BJ (cell line): Measurements from ENCODE around the gene RCCD1. TPM values are rescaled to one million over a fixed set of nuclear protein-coding genes. Genes with fewer than 3 reads are reported as not detected.
"Not testable (repeated sequence)": the region's sequence is repeated elsewhere in the genome, so short reads cannot be mapped to it uniquely, and the experiment has no call there.

Experiments
- CTCF ChIA-PET: fragments of 350-600 bp; formaldehyde crosslinking; extraction: SDS; loops from one replicate; lab custom pipeline; 2021; ENCODE audit warnings: antibody characterized with exemption, inconsistent platforms; lab: Yijun Ruan, JAX
- POLR2A ChIA-PET: fragments of 300-600 bp; sonication (Branson Sonifier 250); formaldehyde crosslinking; extraction: SDS; loops from one replicate; lab custom pipeline; 2021; ENCODE audit warnings: antibody characterized with exemption; lab: Charles Lee
- DNase-seq: peaks from one replicate; pipeline ENCODE4 v3.0.0-alpha.2; 2011; ENCODE audit warnings: low read depth
- H3K27me3 ChIP-seq: 2 replicates; pipeline ENCODE4 v1.6.0; 2011; ENCODE audit warnings: low read length; ENCODE audit not compliant: control insufficient read depth, insufficient read depth
- H3K36me3 ChIP-seq: 2 replicates; pipeline ENCODE4 v1.5.1; 2011; ENCODE audit warnings: low read length; ENCODE audit not compliant: control insufficient read depth, insufficient read depth
- H3K4me3 ChIP-seq: 2 replicates; pipeline ENCODE4 v1.5.1; 2011; ENCODE audit warnings: low read depth, mild to moderate bottlenecking, control low read depth, low read length
- CTCF ChIP-seq: IDR thresholded peaks from 2 replicates; pipeline ENCODE4 v1.5.1; 2011; ENCODE audit warnings: low read depth, mild to moderate bottlenecking, control low read depth, inconsistent platforms, low read length, moderate library complexity; ENCODE audit not compliant: insufficient read depth
- polyA plus RNA-seq: library from polyadenylated mRNA; depleted of rRNA; stranded (reverse); fragments of >200 nt; gene quantifications from 2 replicates; pipeline ENCODE4 v1.2.3, GENCODE V29; 2011

The RCCD1 gene
- polyA plus RNA-seq, 1 experiment = 9.6 TPM

GRCh38 chr15:90918835-90919234, 35.8 kb upstream of the RCCD1 start:
- DNase-seq = no peak
- TF ChIP-seq CTCF = no peak
- H3K36me3 ChIP-seq = peaks cover 29% of the 10 kb centered on the region
- H3K27me3 ChIP-seq = no peaks in the 10 kb centered on the region
- CTCF ChIA-PET = interaction anchor here (1.2 to 2.2 kb wide), 2 partner anchors 13 to 15 kb away, joined by 4 to 9 read pairs; partner anchors contain the start of gene HDDC3
- POLR2A ChIA-PET = no interaction called here
- H3K4me3 ChIP-seq = no peak overlapping the region

- DNase-seq = no peak
- no peak for TF ChIP-seq CTCF
- no peaks in the 10 kb centered on the region for H3K27me3 ChIP-seq
- ChIA-PET POLR2A (no interaction called here), CTCF (interaction anchor here (1.4 to 2.1 kb wide), 3 partner anchors 10 to 36 kb away, joined by 4 to 6 read pairs (median 5); partner anchors contain the start of genes HDDC3 and MAN2A2)
- H3K4me3 ChIP-seq = no peak overlapping the region
- H3K36me3 ChIP-seq = peaks cover 22% of the 10 kb centered on the region
Measured at GRCh38 chr15:90921887-90922286, 32.8 kb upstream of the RCCD1 start.

GRCh38 chr15:90922712-90923322, 31.9 kb upstream of the RCCD1 start:
- CTCF ChIA-PET = interaction anchor here (1.4 to 2.1 kb wide), 5 partner anchors 9 to 37 kb away, joined by 4 to 9 read pairs (median 5); partner anchors contain the start of genes HDDC3 and MAN2A2
- DNase-seq, POLR2A ChIA-PET: not testable (repeated sequence)

GRCh38 chr15:90924375-90924774, 30.3 kb upstream of the RCCD1 start:
- H3K36me3 ChIP-seq = peaks cover 6% of the 10 kb centered on the region
- H3K4me3 ChIP-seq = no peak overlapping the region
- DNase-seq = no peak
- POLR2A ChIA-PET = no interaction called here
- CTCF ChIA-PET = interaction anchor here (1.5 to 2.0 kb wide), 2 partner anchors 8 to 9 kb away, joined by 4 to 9 read pairs; partner anchors contain the start of gene HDDC3
- H3K27me3 ChIP-seq = no peaks in the 10 kb centered on the region
- no peak for TF ChIP-seq CTCF

More at GRCh38 chr15:90922712-90923322, 31.9 kb upstream of the RCCD1 start:
- not testable (repeated sequence) for H3K4me3 ChIP-seq, H3K27me3 ChIP-seq
- H3K36me3 ChIP-seq = peaks cover 16% of the 10 kb centered on the region

GRCh38 chr15:90926766-90927165, 27.9 kb upstream of the RCCD1 start:
- H3K36me3 ChIP-seq, H3K27me3 ChIP-seq, POLR2A ChIA-PET, H3K4me3 ChIP-seq, DNase-seq: not testable (repeated sequence)
- CTCF ChIA-PET = interaction anchor here (1.0 to 1.7 kb wide), 2 partner anchors 30 to 41 kb away, joined by 3 to 5 read pairs; no protein-coding TSS in a partner anchor

- H3K27me3 ChIP-seq, POLR2A ChIA-PET, H3K4me3 ChIP-seq, DNase-seq, H3K36me3 ChIP-seq, CTCF ChIA-PET: not testable (repeated sequence)
Measured at GRCh38 chr15:90928106-90928505, 26.6 kb upstream of the RCCD1 start.
